Activated naive CD4-positive, alpha-beta T cell treated with anti-CD3 and anti-CD28 coated beads, Interleukin-2, amount 10 ng/mL, durations not matched to agents 7 days and 5 days (primary cell): ENCODE results near the gene GRID1.

Experiments used
- CTCF ChIA-PET: fragments of 350-600 bp; sonication (Branson Sonifier 250); formaldehyde crosslinking; loops from one replicate; lab custom pipeline; 2021; ENCODE audit warnings: antibody characterized with exemption; lab: Charles Lee
- DNase-seq: peaks from one replicate; pipeline ENCODE4 v3.0.0-alpha.2; 2020
- H3K27ac Mint-ChIP-seq: one replicate; pipeline ENCODE4 v1.8.0; 2021; ENCODE audit warnings: mild to moderate bottlenecking, moderate library complexity, mixed read lengths
- H3K27me3 Mint-ChIP-seq: one replicate; pipeline ENCODE4 v1.8.0; 2021; ENCODE audit warnings: mild to moderate bottlenecking, mixed read lengths
- H3K36me3 Mint-ChIP-seq: one replicate; pipeline ENCODE4 v1.8.0; 2021; ENCODE audit warnings: mixed read lengths
- H3K4me1 Mint-ChIP-seq: one replicate; pipeline ENCODE4 v1.8.0; 2021; ENCODE audit warnings: mixed read lengths
- H3K4me3 Mint-ChIP-seq: one replicate; pipeline ENCODE4 v1.8.0; 2021; ENCODE audit warnings: mild to moderate bottlenecking, moderate library complexity, mixed read lengths
- H3K9me3 Mint-ChIP-seq: one replicate; pipeline ENCODE4 v1.8.0; 2021; ENCODE audit warnings: mixed read lengths

Gene GRID1

GRCh38 chr10:86267286-86268195 lies 99.1 kb downstream of the GRID1 start:
- CTCF ChIA-PET = no interaction called here
- H3K4me1 Mint-ChIP-seq = no peaks in the 10 kb centered on the region
- peaks cover 37% of the 10 kb centered on the region for H3K27me3 Mint-ChIP-seq
- H3K27ac Mint-ChIP-seq = no peak overlapping the region
- no peak overlapping the region for H3K4me3 Mint-ChIP-seq
- no peak for DNase-seq
- no peaks in the 10 kb centered on the region for H3K36me3 Mint-ChIP-seq
- H3K9me3 Mint-ChIP-seq = no peaks in the 10 kb centered on the region

GRCh38 chr10:86266446-86267242 lies 100.0 kb downstream of the GRID1 start:
- DNase-seq = no peak
- H3K27ac Mint-ChIP-seq = no peak overlapping the region
- no peaks in the 10 kb centered on the region for H3K9me3 Mint-ChIP-seq
- H3K4me1 Mint-ChIP-seq = no peaks in the 10 kb centered on the region
- peaks cover 46% of the 10 kb centered on the region for H3K27me3 Mint-ChIP-seq
- no peak overlapping the region for H3K4me3 Mint-ChIP-seq
- CTCF ChIA-PET = no interaction called here
- no peaks in the 10 kb centered on the region for H3K36me3 Mint-ChIP-seq

GRCh38 chr10:86265895-86266259 lies 100.7 kb downstream of the GRID1 start:
- Mint-ChIP-seq H3K27me3 (peaks cover 54% of the 10 kb centered on the region), H3K9me3 (no peaks in the 10 kb centered on the region), H3K4me1 (no peaks in the 10 kb centered on the region), H3K4me3 (no peak overlapping the region), H3K36me3 (no peaks in the 10 kb centered on the region), H3K27ac (no peak overlapping the region)
- DNase-seq = no peak
- CTCF ChIA-PET = no interaction called here

- no peak overlapping the region for H3K27ac Mint-ChIP-seq
- H3K27me3 Mint-ChIP-seq = peaks cover 59% of the 10 kb centered on the region
- H3K4me1 Mint-ChIP-seq = no peaks in the 10 kb centered on the region
- no peak overlapping the region for H3K4me3 Mint-ChIP-seq
- DNase-seq = no peak
- H3K36me3 Mint-ChIP-seq = no peaks in the 10 kb centered on the region
- CTCF ChIA-PET = no interaction called here
- H3K9me3 Mint-ChIP-seq = no peaks in the 10 kb centered on the region
These were observed 101.2 kb downstream of the GRID1 start for GRCh38 chr10:86265236-86265894.

GRCh38 chr10:86264481-86265231 lies 101.9 kb downstream of the GRID1 start:
- CTCF ChIA-PET = no interaction called here
- Mint-ChIP-seq H3K9me3 (no peaks in the 10 kb centered on the region), H3K4me3 (no peak overlapping the region), H3K27me3 (peaks cover 60% of the 10 kb centered on the region), H3K36me3 (no peaks in the 10 kb centered on the region), H3K4me1 (no peaks in the 10 kb centered on the region), H3K27ac (no peak overlapping the region)
- DNase-seq = no peak

- Mint-ChIP-seq H3K36me3 (no peaks in the 10 kb centered on the region), H3K4me1 (no peaks in the 10 kb centered on the region), H3K27me3 (peaks cover 60% of the 10 kb centered on the region), H3K4me3 (no peak overlapping the region), H3K27ac (no peak overlapping the region), H3K9me3 (no peaks in the 10 kb centered on the region)
- CTCF ChIA-PET = no interaction called here
- DNase-seq = no peak
These were observed 102.7 kb downstream of the GRID1 start for GRCh38 chr10:86263907-86264306.

GRCh38 chr10:86263209-86263608 lies 103.4 kb downstream of the GRID1 start:
- H3K4me1 Mint-ChIP-seq = no peaks in the 10 kb centered on the region
- peaks cover 60% of the 10 kb centered on the region for H3K27me3 Mint-ChIP-seq
- H3K36me3 Mint-ChIP-seq = no peaks in the 10 kb centered on the region
- no peak overlapping the region for H3K27ac Mint-ChIP-seq
- no peaks in the 10 kb centered on the region for H3K9me3 Mint-ChIP-seq
- DNase-seq = no peak
- CTCF ChIA-PET = no interaction called here
- no peak overlapping the region for H3K4me3 Mint-ChIP-seq

- no peak for DNase-seq
- Mint-ChIP-seq H3K36me3 (no peaks in the 10 kb centered on the region), H3K4me3 (no peak overlapping the region), H3K27ac (no peak overlapping the region), H3K27me3 (peaks cover 61% of the 10 kb centered on the region), H3K4me1 (no peaks in the 10 kb centered on the region), H3K9me3 (no peaks in the 10 kb centered on the region)
- CTCF ChIA-PET = interaction anchor here (1.4 kb wide), 1 partner anchor 370 kb away, joined by 3 read pairs; no protein-coding TSS in a partner anchor
These were observed 103.9 kb downstream of the GRID1 start for GRCh38 chr10:86262688-86263181.

GRCh38 chr10:86261941-86262687 lies 104.5 kb downstream of the GRID1 start:
- peaks cover 60% of the 10 kb centered on the region for H3K27me3 Mint-ChIP-seq
- CTCF ChIA-PET = interaction anchor here (1.4 kb wide), 1 partner anchor 371 kb away, joined by 3 read pairs; no protein-coding TSS in a partner anchor
- no peaks in the 10 kb centered on the region for H3K4me1 Mint-ChIP-seq
- H3K4me3 Mint-ChIP-seq = no peak overlapping the region
- H3K27ac Mint-ChIP-seq = no peak overlapping the region
- H3K9me3 Mint-ChIP-seq = no peaks in the 10 kb centered on the region
- DNase-seq = peak; percentile 40
- no peaks in the 10 kb centered on the region for H3K36me3 Mint-ChIP-seq

- Mint-ChIP-seq H3K9me3 (no peaks in the 10 kb centered on the region), H3K36me3 (no peaks in the 10 kb centered on the region), H3K4me1 (no peaks in the 10 kb centered on the region), H3K4me3 (no peak overlapping the region), H3K27me3 (peaks cover 60% of the 10 kb centered on the region), H3K27ac (no peak overlapping the region)
- CTCF ChIA-PET = interaction anchor here (1.4 kb wide), 1 partner anchor 371 kb away, joined by 3 read pairs; no protein-coding TSS in a partner anchor
- DNase-seq = no peak
These were observed 105.1 kb downstream of the GRID1 start for GRCh38 chr10:86261470-86261869.

- Mint-ChIP-seq H3K27me3 (peaks cover 56% of the 10 kb centered on the region), H3K9me3 (no peaks in the 10 kb centered on the region), H3K27ac (no peak overlapping the region), H3K4me1 (no peaks in the 10 kb centered on the region), H3K4me3 (no peak overlapping the region), H3K36me3 (no peaks in the 10 kb centered on the region)
- no peak for DNase-seq
- CTCF ChIA-PET = interaction anchor here (1.1 kb wide), 1 partner anchor 30 kb away, joined by 3 read pairs; no protein-coding TSS in a partner anchor
These were observed 106.0 kb downstream of the GRID1 start for GRCh38 chr10:86260564-86260963.

GRCh38 chr10:86259901-86260562 lies 106.6 kb downstream of the GRID1 start:
- CTCF ChIA-PET = interaction anchor here (1.1 kb wide), 1 partner anchor 29 kb away, joined by 3 read pairs; no protein-coding TSS in a partner anchor
- no peaks in the 10 kb centered on the region for H3K36me3 Mint-ChIP-seq

More at GRCh38 chr10:86259901-86260562, 106.6 kb downstream of the GRID1 start:
- H3K27me3 Mint-ChIP-seq = peaks cover 50% of the 10 kb centered on the region
- H3K4me3 Mint-ChIP-seq = no peak overlapping the region
- H3K4me1 Mint-ChIP-seq = no peaks in the 10 kb centered on the region
- no peak for DNase-seq
- no peaks in the 10 kb centered on the region for H3K9me3 Mint-ChIP-seq
- no peak overlapping the region for H3K27ac Mint-ChIP-seq
